GM12872 (cell line): ENCODE data around the gene CYB561.

Experiments used
- CTCF ChIP-seq: IDR thresholded peaks from 3 replicates; pipeline ENCODE4 v1.5.1; 2011; ENCODE audit warnings: low read depth, mild to moderate bottlenecking, low read length, moderate library complexity; ENCODE audit not compliant: insufficient read depth

The CYB561 gene

DNA sequence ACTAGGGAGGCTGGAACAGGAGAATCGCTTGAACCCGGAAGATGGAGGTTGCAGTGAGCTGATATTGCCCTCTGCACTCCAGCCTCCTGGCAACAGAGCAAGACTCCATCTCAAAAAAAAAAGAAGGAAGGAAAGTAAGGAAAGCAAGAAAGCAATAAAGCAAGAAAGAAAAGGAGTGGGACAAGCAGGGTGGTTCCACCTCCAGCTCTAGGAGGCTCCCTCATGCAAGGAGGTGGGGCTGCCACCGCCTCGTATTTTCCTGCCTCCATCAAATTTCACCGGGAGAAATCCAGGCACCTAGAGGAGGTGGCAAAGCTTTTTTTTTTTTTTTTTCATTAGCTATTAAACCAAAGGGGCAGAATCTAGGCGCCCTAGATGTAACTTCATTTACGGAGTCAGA lies 1.0 kb downstream of the CYB561 start:
- TF ChIP-seq CTCF: no peak

- no peak for TF ChIP-seq CTCF
These were observed 1.6 kb downstream of the CYB561 start for GRCh38 chr17:63444457-63444856.

GRCh38 chr17:63443053-63443452 lies 3.1 kb downstream of the CYB561 start:
- no peak for TF ChIP-seq CTCF

DNA sequence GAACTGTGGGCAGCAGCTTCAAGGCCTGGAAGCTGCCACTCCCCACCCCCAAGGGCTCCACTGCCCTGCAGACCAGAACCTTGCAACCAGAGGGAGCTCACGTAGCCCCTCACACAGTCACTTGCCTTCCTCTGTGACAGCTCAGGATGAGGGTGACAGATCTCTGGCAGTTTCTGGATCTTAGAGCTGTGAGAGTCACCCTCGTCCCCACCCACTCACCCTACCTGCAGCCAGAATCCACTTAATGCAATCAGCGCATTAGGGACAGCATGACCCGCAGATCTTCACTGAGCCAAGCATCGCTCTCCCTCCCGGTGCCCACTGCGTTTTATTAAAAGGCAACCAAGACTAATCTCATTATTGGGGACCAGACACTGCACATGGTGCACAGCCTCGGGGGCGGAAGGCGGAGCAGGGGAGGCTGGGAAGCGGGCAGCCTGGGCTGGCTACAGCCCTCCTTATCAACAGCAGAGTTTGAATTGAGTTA lies 3.5 kb downstream of the CYB561 start:
- TF ChIP-seq CTCF: peak; percentile 34; the same call in 2 of the 3 replicates

- TF ChIP-seq CTCF: no peak
These were observed 4.0 kb downstream of the CYB561 start for GRCh38 chr17:63442074-63442473.

DNA sequence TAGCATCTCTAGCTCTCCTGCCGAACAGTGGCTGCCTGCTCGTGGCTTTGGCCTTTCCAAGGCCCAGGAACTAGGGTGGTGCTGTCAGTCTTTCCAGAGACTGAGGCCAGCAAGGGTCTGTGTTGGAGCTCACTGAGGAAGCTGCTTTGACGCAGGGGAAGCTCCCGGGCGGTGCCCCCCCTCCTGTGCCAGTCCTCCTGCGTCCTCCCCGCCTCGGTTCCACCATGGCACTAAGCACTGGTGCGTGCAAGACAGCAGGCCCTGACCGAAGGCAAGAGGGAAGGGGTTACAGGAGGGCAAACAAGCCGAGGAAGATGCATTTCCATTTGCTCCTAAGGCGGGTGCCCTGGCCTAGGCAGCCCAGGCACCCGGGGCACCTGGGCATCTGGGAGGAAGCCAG lies 4.5 kb downstream of the CYB561 start:
- no peak for TF ChIP-seq CTCF

GRCh38 chr17:63440770-63441335 lies 5.3 kb downstream of the CYB561 start:
- no peak for TF ChIP-seq CTCF
